Ascending aorta (tissue), 2 donors: ENCODE data around the gene USP48. TPM values are rescaled to one million over a fixed set of nuclear protein-coding genes. Genes with fewer than 3 reads are reported as not detected.

Source experiments
- DNase-seq, 2 donors: peaks; one replicate each; pipeline ENCODE4 v3.0.0-alpha.2; 2019; ENCODE audit warnings: low spot score in 2 of 2
- H3K27ac ChIP-seq, 2 donors: fragments of 200-600 bp; sonication (generic); one replicate each; pipeline ENCODE4 v1.5.1; 2016 to 2017; ENCODE audit warnings: mild to moderate bottlenecking in 1 of 2
- H3K27me3 ChIP-seq: fragments of 200-600 bp; sonication (generic); one replicate; pipeline ENCODE4 v1.5.1; 2017
- H3K36me3 ChIP-seq, 2 donors: fragments of 200-600 bp; sonication (generic); one replicate each; pipeline ENCODE4 v1.5.1; 2016
- H3K4me1 ChIP-seq, 2 donors: fragments of 200-600 bp; sonication (generic); one replicate each; pipeline ENCODE4 v1.5.1; 2016 to 2017; ENCODE audit warnings: mild to moderate bottlenecking in 1 of 2
- H3K4me3 ChIP-seq, 2 donors: fragments of 200-600 bp; sonication (generic); one replicate each; pipeline ENCODE4 v1.5.1; 2016 to 2017; ENCODE audit warnings: mild to moderate bottlenecking in 1 of 2
- H3K9me3 ChIP-seq, 2 donors: fragments of 200-600 bp; sonication (generic); one replicate each; pipeline ENCODE4 v1.5.1; 2016
- intact Hi-C: fragments of 100-400 bp; cut with DNase I; formaldehyde crosslinking; loops from one replicate; pipeline ENCODE4 v1.15.1; 2023
- total RNA-seq: library from RNA; depleted of rRNA; stranded (reverse); fragments of >200 nt; gene quantifications from one replicate; pipeline ENCODE4 v1.1.0, GENCODE V29; 2016
- TF ChIP-seq, protein P1 (sequence below), 3 experiments: fragments of 200-600 bp in 2 of 3; fragments of 450-650 bp in 1 of 3; sonication (generic) in 2 of 3; IDR thresholded peaks; one replicate each; pipeline ENCODE4 v1.5.1; 2016 to 2019; ENCODE audit warnings: antibody characterized with exemption in 3 of 3, mild to moderate bottlenecking in 1 of 3, moderate library complexity in 1 of 3

Gene USP48
- total RNA-seq, 1 donor from 2014 or later: 41.3 TPM

GRCh38 chr1:21823980-21824702 is 41.2 kb upstream of the USP48 start:
- DNase-seq: no peak
- no peaks in the 10 kb centered on the region for H3K9me3 ChIP-seq

GRCh38 chr1:21823206-21823979 is 40.4 kb upstream of the USP48 start:
- TF ChIP-seq, protein P1, sequence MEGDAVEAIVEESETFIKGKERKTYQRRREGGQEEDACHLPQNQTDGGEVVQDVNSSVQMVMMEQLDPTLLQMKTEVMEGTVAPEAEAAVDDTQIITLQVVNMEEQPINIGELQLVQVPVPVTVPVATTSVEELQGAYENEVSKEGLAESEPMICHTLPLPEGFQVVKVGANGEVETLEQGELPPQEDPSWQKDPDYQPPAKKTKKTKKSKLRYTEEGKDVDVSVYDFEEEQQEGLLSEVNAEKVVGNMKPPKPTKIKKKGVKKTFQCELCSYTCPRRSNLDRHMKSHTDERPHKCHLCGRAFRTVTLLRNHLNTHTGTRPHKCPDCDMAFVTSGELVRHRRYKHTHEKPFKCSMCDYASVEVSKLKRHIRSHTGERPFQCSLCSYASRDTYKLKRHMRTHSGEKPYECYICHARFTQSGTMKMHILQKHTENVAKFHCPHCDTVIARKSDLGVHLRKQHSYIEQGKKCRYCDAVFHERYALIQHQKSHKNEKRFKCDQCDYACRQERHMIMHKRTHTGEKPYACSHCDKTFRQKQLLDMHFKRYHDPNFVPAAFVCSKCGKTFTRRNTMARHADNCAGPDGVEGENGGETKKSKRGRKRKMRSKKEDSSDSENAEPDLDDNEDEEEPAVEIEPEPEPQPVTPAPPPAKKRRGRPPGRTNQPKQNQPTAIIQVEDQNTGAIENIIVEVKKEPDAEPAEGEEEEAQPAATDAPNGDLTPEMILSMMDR (IDR thresholded peaks at IDR 0.05): no peak
- Histone ChIP-seq H3K9me3 (no peaks in the 10 kb centered on the region), H3K4me3 (no peak overlapping the region), H3K27ac (no peak overlapping the region), H3K36me3 (peaks cover 73 to 85% of the 10 kb centered on the region in 2 donors), H3K4me1 (no peaks in the 10 kb centered on the region), H3K27me3 (no peaks in the 10 kb centered on the region)
- DNase-seq: no peak
- intact Hi-C loops: no loop called here

More at GRCh38 chr1:21823980-21824702, 41.2 kb upstream of the USP48 start:
- H3K27me3 ChIP-seq: no peaks in the 10 kb centered on the region
- peaks cover 80 to 92% of the 10 kb centered on the region in 2 donors for H3K36me3 ChIP-seq
- intact Hi-C loops: no loop called here
- no peaks in the 10 kb centered on the region for H3K4me1 ChIP-seq
- H3K4me3 ChIP-seq: no peak overlapping the region
- TF ChIP-seq, protein P1 (IDR thresholded peaks at IDR 0.05): no peak
- no peak overlapping the region for H3K27ac ChIP-seq

DNA sequence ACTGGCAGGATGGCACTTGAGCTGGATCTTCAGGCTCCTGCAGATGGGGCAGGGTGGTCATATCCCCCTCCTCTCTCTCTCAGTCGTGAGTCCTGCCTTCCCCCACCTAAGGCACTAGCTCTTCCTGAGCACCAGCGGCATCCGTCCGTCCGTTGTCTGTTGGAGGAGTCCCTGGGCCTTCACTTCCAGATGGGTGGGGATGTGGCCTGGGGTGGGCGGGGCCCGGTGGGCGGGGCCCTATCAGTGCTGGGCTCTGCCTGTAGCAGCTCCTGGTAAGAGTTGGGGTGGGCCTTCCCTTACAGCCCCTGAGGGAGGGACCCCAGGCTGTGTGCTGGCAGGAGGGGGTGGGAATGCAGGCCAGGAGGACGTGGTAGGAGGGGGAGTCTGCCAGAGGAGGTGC is 39.4 kb upstream of the USP48 start:
- H3K27ac ChIP-seq: no peak overlapping the region
- no peaks in the 10 kb centered on the region for H3K9me3 ChIP-seq
- intact Hi-C loops: no loop called here
- DNase-seq: no peak
- peaks cover 62 to 74% of the 10 kb centered on the region in 2 donors for H3K36me3 ChIP-seq
- H3K4me3 ChIP-seq: no peak overlapping the region
- H3K27me3 ChIP-seq: no peaks in the 10 kb centered on the region
- TF ChIP-seq, protein P1 (IDR thresholded peaks at IDR 0.05): no peak
- no peaks in the 10 kb centered on the region for H3K4me1 ChIP-seq

- H3K27ac ChIP-seq: no peak overlapping the region
- peaks cover 54 to 66% of the 10 kb centered on the region in 2 donors for H3K36me3 ChIP-seq
- no peaks in the 10 kb centered on the region for H3K9me3 ChIP-seq
- H3K4me3 ChIP-seq: no peak overlapping the region
- DNase-seq: no peak
- H3K4me1 ChIP-seq: no peaks in the 10 kb centered on the region
- TF ChIP-seq, protein P1 (IDR thresholded peaks at IDR 0.05): no peak
- intact Hi-C loops: no loop called here
- H3K27me3 ChIP-seq: no peaks in the 10 kb centered on the region
Observed at GRCh38 chr1:21821385-21822019, 38.6 kb upstream of the USP48 start.

GRCh38 chr1:21820597-21821232 is 37.8 kb upstream of the USP48 start:
- intact Hi-C loops: no loop called here
- Histone ChIP-seq H3K27ac (no peak overlapping the region), H3K4me3 (no peak overlapping the region), H3K4me1 (no peaks in the 10 kb centered on the region), H3K9me3 (no peaks in the 10 kb centered on the region), H3K27me3 (no peaks in the 10 kb centered on the region), H3K36me3 (peaks cover 46 to 58% of the 10 kb centered on the region in 2 donors)
- TF ChIP-seq, protein P1 (IDR thresholded peaks at IDR 0.05): no peak
- DNase-seq: no peak
